Measurements from ENCODE around the gene SHISAL2A.

SHISAL2A gene

DNA sequence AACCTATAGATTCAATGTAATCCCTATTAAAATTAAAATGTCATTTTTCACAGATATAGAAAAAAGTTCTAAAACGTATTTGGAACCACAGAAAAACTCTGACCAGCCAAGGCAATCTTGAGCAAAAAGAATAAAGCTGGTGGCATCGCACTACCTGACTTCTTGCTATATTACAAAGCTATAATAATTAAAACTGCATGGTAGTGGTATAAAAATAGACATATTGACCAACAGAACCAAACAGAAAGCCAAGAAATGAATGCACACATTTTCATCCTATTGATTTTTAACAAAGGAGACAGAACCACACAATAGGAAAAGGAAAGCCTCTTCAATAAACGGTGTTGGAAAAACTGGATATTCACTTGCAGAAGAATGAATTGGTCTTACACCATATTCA lies 9.2 kb upstream of the SHISAL2A start:
- no peak for DNase-seq

DNA sequence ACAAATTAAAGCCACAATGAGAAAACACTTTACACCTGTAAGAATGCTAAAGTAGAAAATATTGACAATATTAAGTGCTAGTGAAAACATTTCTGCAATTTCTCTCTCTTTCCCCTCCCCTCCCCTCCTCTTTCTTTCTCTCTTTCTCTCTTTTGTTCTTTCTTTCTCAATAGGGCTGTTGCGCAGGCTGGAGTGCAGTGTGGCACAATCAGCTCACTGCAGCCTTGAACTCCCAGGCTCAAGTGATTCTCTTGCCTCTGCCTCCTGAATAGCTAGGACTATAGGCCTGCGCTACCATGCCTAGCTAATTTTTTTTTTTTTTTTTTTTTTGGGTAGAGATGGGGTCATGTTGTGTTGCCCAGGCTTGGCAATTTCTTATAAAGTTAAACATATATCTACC lies 5.9 kb upstream of the SHISAL2A start:
- no peak for DNase-seq

DNA sequence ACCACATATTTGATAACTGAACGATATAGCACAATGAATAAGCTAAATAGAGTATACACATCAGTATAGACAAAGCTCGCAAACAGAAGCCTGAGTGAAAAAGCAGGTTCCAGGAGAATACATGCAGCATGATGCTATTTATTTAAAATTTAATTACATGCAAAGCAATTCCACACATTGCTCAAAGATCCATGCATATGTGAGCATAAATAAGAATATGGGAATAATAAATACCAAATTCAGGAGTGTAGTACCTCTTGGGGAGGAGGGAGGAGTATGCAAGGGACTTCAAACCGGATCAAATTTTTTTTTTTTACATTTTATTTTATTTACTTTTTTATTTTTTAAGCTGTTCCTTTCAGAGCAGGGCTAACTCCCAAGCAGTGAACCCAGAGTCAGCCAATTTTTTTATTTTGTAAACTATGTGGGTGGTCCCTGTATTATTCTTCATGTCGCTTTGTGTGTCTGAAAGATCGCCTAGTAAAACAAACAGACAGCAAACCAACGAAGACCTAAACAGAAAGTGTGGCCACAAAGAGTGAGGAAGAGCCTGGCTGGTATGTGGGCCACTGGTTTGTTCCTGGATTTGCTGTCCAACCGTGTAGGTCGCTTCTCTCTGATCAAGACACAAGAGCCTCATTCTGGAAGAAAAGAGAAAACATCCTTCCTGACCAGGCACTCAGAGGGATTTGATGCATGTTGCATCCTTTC lies 4.2 kb upstream of the SHISAL2A start:
- no peak for DNase-seq

DNA sequence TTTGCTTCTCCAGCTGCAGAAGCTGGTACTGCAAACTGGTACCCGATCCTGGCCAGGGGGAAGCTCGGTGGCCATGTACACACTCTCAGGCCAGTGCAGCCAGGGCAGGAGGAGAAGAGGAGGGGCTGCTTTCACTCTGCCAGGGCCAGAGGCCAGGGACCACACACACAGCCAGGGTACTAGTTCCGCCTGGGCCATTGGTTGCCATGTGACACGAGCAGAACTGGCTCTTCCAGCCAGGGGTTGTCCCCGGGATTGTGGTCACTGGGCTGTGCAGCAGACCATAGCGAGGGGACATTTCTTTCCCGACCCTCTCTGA lies 3.7 kb upstream of the SHISAL2A start:
- no peak for DNase-seq

DNA sequence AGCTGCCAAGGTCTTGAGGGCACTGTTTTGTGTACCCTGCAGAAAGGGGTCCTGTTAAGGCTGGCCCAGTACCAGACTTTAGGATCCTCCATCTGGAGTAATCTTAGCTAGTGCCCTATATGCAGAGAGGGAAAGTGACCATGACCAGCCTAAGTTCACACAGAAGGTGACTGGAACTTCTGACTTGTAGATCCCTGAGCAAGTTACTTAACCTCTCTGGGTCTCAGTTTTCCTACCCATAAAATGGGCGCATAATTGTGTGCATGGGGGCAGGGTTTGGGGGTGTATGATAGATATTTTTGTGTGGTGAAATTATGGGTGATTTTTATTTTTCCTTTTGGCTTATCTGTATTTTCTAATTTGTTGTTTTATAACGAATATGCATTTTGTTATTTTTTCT lies 3.3 kb upstream of the SHISAL2A start:
- DNase-seq: no peak

DNA sequence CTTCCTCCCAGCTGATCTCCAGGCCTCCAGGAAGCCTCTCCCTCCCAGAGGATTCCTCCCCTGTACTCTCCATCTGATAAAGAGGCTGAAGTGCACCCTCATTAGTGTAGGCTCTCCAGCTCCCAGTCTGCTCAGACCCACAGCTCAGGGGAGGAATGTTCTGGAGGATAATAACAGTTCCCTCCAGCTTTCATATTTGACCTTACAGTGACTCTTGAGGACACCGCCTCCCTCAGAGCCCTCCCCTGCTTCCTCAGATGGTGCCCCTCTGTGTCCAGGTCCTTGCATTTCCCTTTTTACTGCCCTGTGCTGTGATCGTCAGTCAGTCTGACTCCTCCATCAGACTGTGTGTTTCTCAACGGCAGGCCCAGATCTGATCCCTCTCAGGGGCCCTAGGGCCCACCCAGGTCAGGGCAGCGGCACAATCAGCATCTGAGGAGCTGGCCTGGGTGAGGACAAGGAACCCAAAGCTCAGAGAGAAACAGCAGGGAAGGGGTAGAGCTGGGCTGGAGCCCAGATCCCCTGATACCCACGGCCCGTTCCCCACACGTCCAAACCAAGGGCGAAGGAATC lies 1.1 kb upstream of the SHISAL2A start:
- DNase-seq: no peak

DNA sequence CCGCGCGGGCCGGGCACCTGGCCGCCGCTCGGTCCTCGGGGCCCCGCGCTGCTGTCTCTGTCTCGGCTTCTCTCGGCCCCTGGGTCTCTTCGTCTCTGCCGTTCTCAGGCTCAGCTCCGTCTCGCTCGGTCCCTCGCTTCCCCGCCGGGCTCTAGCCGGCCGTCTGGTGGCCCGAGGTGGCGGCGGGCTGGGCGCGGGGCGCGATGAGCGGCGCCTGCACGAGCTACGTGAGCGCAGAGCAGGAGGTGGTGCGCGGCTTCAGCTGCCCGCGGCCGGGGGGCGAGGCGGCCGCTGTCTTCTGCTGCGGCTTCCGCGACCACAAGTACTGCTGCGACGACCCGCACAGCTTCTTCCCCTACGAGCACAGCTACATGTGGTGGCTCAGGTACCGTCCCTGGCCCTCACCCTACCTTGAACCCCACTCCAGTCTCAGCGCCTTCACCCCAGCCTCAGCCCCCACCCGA lies 355 bp downstream of the SHISAL2A start:
- no peak for DNase-seq

DNA sequence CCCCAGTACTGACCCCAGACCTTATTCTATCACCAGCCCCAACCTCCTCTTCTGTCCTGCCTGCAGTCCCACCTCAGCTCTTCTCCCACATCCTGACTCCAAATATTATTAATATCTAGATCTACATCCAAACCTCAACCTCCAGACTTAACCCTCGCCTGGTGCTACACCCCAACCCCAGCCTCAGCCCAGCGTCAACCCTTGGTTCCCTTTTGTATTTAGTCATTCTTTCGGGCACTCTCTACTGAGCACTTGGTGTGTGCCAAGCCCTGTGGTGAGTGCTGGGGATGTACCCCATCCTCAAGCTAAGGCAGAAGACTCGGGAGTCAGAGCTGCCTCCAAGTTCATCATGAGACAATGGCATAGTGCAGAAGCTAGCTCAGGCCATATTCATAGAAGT lies 1.1 kb downstream of the SHISAL2A start:
- DNase-seq: no peak

DNA sequence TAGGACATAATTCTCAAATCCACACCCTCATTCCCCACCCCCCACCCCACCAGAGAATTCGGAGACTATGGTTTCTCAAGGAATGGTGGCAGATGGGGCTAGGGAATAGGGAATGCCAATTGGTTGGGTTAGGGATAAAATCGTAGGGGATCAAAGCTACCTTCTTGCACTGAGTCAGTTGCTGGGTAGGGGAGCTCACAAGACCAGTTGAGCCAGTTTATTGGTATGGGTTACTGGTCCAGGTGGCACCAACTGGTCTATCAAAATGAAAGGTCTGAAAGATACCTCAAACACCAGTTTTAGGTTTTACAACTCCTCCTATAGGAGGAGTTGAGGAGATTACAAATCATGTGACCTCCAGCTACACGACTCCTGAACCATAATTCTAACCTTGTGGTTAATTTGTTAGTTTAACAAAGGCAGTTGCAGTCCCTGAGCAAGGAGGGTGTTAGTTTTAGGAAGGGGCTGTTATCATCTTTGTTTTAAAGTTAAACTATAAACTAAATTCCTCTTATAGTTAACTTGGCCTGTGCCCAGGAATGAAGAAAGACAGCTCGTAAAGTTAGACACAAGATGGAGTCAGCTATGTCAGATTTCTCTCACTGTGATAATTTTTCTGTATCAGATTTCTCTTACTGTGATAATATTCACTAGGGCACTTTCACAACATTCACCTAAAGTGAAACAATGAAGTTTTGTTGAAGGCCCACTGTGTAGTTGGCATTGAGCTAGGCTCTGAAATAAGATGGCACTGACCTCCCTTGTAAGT lies 2.5 kb downstream of the SHISAL2A start:
- DNase-seq: no peak

DNA sequence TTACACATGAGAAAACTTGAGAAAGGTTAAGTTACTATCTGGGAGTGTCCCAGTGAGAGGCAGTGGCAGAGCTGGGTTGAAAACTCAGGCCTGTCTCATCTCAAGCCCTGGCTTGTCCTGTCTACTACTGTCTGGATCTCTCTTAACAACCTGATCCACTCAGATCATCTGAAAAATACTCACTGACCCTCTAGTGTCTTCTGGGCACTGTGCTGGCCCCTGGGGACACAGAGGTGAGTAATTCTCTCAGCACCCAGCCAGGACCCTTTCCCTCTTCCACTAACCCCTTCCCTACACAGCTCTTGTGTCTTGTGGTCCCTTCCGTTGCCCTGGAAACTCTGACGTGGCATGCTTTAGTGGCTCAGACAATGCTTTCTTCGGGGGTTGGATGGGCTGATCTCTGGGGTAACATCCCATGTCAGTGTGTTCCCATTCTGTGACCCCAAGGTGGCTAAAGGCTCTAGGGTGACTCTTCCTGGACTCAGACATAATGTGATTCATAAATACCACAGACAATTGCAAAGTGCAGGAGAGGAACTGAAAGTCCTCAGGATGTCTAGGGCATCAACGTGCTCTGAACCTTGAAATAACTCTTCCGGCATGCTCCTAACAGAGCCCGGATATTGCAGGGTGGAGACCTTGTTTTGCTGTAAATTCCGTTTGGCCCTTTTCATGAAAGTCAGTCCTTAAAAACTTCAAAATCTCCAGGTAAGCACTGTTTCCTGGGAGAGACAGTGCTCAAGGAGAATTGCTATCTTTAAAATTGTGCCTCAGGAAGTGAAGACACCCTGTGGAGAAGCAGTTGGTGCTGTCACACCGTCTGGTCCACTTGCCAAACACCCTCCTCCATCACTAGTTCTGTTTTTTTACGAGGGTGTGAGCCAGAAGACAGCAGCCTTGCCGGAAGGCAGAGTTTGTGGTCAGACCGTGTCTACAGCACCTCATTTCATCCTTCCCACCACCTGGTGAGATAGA lies 4.0 kb downstream of the SHISAL2A start:
- no peak for DNase-seq

DNA sequence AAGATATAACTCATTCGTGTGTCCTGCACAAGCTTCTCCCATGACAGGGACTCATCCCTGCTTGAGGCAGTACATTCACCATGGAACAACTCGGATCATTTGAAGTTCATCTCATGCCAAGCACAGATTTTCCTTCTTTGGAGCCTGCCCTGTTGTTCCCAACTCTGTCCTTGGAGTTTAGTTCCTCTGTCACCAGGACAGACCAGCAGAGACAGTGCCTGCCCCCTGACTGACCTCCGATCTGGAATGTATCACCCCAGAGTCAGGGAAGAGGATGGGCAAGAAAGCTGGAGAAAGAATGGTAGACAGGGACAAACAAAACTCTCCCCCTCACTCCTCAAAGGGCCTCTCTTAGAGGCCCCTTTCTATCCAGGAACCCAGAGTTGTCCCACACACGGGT lies 5.0 kb downstream of the SHISAL2A start:
- no peak for DNase-seq

DNA sequence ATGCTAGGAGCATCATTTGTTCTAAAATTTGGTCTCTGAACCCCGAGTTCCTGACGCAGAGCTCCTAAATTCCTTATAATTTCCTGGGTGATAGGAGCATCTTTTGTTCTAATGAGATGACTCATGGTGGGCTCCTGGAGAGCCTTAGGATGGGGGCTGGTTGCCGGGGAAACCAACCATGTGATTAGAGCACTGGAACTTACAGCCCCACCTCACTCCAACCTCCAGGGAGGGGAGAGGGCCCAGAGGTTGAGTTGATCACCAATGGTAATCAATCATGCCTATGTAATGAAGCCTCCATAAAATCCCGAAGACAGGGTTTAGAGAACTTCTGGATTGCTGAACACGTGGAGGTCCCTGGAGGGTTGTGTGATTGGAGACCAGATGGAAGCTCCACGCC lies 7.7 kb downstream of the SHISAL2A start:
- no peak for DNase-seq

DNA sequence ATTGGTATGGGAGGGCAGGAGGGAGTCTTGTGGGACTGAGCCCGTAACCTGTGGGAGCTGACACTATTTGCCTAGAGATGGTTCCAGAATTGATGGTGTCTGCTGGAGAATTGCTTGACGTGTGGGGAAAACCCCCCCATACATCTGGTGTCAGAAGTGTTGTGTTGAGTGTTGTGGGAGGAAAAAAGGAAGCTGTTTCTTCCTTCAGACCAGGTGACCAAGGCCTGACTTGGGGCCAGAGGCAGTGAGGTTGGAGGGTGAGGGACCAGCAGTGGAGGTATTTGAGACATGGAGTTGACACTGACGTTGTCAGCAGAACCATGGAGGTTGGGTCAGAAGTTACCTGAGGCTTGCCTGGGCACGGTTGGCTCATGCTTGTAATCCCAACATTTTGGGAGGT lies 8.3 kb downstream of the SHISAL2A start:
- no peak for DNase-seq

DNA sequence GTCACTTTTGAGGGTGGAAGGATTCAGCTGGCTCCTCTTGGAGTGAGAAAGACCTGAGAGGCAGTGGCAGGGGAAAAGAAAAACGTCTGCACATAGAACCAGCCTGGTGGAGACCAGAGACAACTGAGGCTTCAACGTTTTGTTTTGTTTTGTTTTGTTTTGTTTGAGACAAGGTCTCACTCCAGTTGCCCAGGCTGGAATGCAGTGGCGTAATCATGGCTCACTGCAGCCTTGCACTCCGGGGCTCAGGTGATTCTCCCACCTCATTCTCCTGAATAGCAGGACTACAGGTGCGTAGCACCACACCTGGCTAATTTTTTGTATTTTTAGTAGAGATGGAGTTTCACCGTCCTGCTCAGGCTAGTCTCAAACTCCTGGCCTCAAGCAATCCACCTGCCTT lies 12.3 kb downstream of the SHISAL2A start:
- DNase-seq: no peak

DNA sequence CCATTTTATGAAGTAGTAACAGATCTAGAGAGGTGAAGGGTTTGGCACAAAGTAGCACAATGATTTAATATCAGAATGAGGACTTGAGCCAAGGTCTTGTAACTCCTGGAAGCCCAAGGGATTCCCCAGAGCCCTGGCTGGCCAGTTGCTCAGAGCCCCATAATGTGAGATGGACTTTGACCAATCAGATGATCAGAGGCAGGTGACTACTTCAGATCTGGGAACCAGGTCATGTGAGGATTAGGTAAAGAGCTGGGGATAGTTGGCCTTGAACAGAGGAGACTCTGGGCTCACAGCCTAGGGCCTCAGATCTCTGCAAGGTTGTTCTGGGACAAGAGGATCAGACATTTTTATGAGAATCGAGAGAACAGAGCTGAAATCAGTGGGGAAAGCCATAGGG lies 18.9 kb downstream of the SHISAL2A start:
- no peak for DNase-seq

DNA sequence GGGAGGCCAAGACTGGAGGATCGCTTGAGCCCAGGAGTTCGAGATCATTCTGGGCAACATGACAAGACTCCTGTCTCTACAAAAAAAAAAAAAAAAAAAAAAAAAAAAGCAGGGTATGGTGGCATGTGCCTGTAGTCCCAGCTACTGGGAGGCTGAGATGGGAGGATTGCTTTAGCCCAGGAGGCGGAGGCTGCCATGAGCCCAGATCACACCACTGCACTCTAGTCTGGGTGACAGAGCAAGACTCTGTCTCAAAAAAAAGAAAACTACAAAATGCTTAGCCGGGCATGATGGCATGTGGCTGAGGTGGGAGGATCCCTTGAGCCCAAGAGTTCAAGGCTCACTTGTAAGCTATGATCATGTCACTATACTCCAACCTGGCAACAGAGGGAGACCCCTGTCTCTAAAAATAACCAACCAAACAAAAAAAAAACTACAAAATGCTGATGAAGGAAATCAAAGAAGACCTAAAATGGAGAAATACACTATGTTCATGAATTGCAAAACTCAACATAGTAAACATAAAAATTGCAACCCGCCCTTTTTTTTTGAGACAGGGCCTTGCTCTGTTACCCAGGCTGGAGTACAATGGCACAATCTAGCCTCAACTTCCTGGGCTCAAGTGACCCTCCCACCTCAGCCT lies 20.4 kb downstream of the SHISAL2A start:
- no peak for DNase-seq

DNA sequence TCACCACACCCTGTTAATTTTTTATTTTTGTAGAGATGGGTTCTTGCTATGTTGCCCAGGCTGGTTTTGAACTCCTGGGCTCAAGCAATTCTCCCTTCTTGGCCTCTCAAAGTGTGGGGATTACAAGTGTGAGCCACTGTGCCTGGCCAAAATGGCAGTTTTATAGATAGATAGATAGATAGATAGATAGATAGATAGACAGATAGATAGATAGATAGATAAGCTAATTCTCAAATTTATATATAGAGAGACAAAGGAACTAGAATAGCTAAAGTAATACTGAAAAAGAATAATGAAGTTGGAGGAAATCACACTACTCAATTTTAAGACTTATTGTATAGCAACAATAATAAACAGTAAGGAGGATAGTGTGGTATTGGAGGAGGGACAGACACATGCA lies 21.1 kb downstream of the SHISAL2A start:
- DNase-seq: no peak

DNA sequence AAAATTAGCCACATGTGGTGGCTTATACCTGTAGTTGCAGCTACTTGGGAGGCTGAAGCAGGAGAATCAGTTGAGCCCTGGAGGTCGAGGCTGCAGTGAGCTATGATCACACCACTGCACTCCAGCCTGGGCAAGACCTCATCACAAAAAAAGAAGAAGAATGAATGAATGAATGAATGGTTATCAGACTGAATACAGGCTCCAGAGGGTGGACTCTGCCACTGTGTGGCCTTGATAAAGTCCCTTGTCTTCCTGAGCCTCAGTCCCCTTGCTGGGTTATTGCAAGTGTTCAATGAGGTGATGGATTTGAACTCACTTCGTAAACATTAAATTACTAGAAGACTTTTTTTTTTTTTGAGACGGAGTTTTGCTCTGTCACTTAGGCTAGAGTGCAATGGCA lies 24.7 kb downstream of the SHISAL2A start:
- no peak for DNase-seq

DNA sequence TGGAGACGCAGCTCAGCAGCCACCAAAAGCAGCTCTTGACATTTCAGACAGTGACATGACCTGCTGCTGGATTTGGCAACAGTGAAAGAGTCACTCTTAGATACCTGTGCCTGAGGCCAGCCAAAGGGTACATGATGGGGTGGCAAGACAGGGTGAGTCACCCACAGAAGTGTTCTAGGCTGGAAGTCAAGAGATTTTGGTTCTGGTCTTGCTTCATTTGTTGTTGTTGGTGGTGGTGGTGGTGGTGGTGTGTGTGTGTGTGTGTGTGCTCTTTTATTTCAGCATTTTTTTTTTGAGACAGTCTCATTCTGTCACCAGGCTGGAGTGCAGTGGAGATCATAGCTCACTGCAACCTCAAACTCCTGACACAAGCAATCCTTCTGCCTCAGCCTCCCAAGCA lies 25.8 kb downstream of the SHISAL2A start:
- DNase-seq: no peak

DNA sequence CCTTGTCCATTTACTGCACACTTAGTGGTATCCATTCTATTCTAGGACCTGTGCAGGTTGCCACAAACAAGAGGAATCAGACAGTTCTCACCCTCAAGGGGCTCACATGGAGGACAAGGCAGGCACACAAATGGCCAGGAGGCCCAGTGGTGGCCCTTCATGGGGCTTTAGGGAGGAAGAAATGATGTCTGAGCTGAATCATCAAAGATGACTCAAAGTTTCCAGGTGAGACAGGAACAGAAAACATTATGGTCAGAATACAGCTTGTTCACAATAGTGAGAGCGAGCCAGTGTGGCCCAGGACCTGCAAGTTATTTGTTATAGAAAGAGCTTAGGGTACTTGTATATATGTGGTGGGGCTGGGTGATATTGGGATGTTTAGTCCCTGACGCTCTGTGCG lies 26.4 kb downstream of the SHISAL2A start:
- DNase-seq: no peak

DNA sequence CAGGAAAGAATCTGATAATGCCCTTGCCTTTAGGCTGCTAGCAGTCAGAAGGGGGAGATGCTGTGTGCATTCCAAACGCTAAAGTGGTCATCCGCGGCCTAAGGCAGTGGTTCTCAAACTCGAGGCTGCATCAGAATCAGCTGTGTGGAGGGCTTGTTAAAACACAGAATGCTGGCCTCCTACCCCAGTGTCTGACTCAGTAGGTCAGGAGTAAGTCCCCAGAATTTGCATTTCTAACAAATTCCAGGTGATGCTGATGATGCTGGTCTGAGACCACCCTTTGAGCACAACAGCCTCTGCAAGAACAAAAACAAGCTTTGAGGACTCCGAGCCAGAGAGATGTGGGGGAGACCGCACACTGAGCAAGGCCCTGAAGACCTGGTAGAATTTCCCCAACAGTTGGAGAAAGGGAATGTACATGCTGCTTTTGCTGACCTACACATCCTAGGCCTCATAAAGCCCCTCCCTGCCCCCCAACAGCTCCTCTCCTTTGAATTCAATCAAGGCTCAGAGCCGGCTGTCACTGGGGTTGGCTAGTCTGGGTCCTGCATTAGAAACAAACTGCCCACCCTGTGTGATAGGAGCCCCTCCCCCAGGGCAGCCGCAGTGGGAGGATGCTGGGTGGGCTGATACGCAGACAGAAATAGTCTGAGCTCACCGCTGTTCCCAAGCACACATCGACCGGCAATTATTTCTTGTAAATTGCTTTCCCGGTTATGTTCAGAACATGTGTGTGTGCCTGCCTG lies 27.1 kb downstream of the SHISAL2A start:
- no peak for DNase-seq

DNA sequence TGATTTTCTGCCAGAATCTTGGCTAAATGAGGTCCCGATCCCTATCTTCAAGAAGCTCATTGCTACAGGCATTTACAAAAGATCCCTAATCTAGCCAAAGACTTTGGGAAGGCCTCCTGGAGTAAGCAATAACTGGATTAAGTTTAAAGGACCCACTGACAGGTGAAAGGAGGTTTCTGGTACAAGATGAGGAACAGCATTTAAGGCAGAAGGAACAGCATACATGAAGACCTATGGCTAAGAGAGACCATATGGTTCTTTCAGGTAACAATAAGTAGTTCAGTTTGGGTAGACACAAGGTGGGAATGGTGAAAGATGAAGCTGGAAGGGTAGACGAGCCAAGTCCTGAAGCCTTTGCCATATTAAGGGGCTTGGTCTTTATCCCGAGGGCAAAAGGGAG lies 27.8 kb downstream of the SHISAL2A start:
- no peak for DNase-seq
